ENCODE data around the gene TBC1D10B.
"Not testable (repeated sequence)": the region's sequence is repeated elsewhere in the genome, so short reads cannot be mapped to it uniquely, and the experiment has no call there.

Gene TBC1D10B

GRCh38 chr16:30324220-30324619 lies 46.1 kb downstream of the TBC1D10B start:
- DNase-seq (ENCODE audit: low read depth), result not testable (repeated sequence)

GRCh38 chr16:30318647-30319046 lies 51.6 kb downstream of the TBC1D10B start:
- not testable (repeated sequence) for DNase-seq (ENCODE audit: low read depth)

GRCh38 chr16:30310937-30311336 lies 59.4 kb downstream of the TBC1D10B start:
- not testable (repeated sequence) for DNase-seq (ENCODE audit: low read depth)

- not testable (repeated sequence) for DNase-seq (ENCODE audit: low read depth)
Measured at GRCh38 chr16:30309255-30309654, 61.0 kb downstream of the TBC1D10B start.

Data from stimulated activated CD4-positive, alpha-beta T cell treated with anti-CD3 and anti-CD28 coated beads, Interleukin-2, amount 100 ng/mL, for 4 hours (primary cell).